H1 (cell line): ENCODE results near the gene TTBK1. TPM values are rescaled to one million over a fixed set of nuclear protein-coding genes. Genes with fewer than 3 reads are reported as not detected.

Experiments
- CREB1 ChIP-seq: IDR thresholded peaks from 2 replicates; pipeline ENCODE4 v1.6.1; 2012; ENCODE audit warnings: inconsistent platforms
- EGR1 ChIP-seq: IDR thresholded peaks from 2 replicates; pipeline ENCODE4 v1.6.1; 2011; ENCODE audit warnings: low read depth, low read length, borderline replicate concordance
- GTF2F1 ChIP-seq: IDR thresholded peaks from 2 replicates; pipeline ENCODE4 v1.6.1; 2012; ENCODE audit warnings: low read depth, low read length, improper control_type of control experiment, borderline replicate concordance
- polyA plus RNA-seq, 7 experiments: library from polyadenylated mRNA; depleted of rRNA in 3 of 7; stranded (reverse) in 5 of 7; unstranded in 2 of 7; fragments of >200 nt in 5 of 7; fragments of 200-250 nt in 2 of 7; gene quantifications; 1 replicate in 5 of 7; 2 replicates in 1 of 7; 4 replicates in 1 of 7; pipeline versions ENCODE4 v1.2.1 to v1.2.3, GENCODE V29; 2011 to 2013; ENCODE audit warnings: missing spikeins in 2 of 7, mixed read lengths in 2 of 7
- total RNA-seq: library from RNA; stranded (reverse); fragmentation: NEBNext Ultra II Directional; extraction: Animal tissue kit (Norgen Biotek cat#: 25700); gene quantifications from 2 replicates; pipeline ENCODE4 v1.2.1, GENCODE V29; 2021
- TF ChIP-seq, protein P1 (sequence below), 3 experiments: IDR thresholded peaks; 1 replicate in 2 of 3; 2 replicates in 1 of 3; pipeline versions ENCODE4 v1.5.1 to v1.6.1; 2011; ENCODE audit warnings: low read length in 3 of 3, mild to moderate bottlenecking in 3 of 3, inconsistent platforms in 2 of 3, low read depth in 1 of 3, moderate library complexity in 1 of 3; ENCODE audit not compliant: insufficient read depth in 1 of 3; ENCODE audit errors: control extremely low read depth in 1 of 3
- TF ChIP-seq, protein P2 (sequence below): IDR thresholded peaks from 2 replicates; pipeline ENCODE4 v1.6.1; 2011; ENCODE audit warnings: low read depth, mild to moderate bottlenecking, low read length; ENCODE audit not compliant: insufficient read depth
- TF ChIP-seq, protein P3 (sequence below): IDR thresholded peaks from 2 replicates; pipeline ENCODE4 v1.6.1; 2012; ENCODE audit warnings: low read length, inconsistent platforms
- TF ChIP-seq, protein P4 (sequence below): IDR thresholded peaks from 2 replicates; pipeline ENCODE4 v1.6.1; 2011; ENCODE audit warnings: low read length, improper control_type of control experiment

TTBK1 gene
- total and polyA plus RNA-seq, 2 of the 8 experiments (the other 6 are each of a cell fraction or from before 2014, with no cell fraction given), result 0.53 to 1.6 TPM

DNA sequence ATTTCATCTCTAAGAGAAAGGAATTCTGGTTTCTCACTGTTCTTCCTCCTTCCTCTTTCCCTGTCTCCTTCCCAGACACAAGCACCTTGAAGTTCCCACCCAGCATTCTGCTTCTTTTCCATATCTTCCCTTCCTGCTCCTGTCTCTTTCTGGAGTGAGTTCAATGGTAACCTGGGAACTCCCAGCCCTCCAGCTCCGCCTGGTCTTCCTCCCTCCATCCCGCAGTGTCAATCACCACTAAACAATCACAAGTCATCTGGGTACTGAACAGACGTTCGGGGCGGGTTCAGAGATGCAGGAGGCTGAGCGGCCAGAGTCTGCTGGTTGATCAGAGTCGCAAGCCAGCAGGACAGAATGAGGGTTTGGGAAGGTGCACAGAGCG lies 7.7 kb downstream of the TTBK1 start (continued):
- TF ChIP-seq, protein P1, sequence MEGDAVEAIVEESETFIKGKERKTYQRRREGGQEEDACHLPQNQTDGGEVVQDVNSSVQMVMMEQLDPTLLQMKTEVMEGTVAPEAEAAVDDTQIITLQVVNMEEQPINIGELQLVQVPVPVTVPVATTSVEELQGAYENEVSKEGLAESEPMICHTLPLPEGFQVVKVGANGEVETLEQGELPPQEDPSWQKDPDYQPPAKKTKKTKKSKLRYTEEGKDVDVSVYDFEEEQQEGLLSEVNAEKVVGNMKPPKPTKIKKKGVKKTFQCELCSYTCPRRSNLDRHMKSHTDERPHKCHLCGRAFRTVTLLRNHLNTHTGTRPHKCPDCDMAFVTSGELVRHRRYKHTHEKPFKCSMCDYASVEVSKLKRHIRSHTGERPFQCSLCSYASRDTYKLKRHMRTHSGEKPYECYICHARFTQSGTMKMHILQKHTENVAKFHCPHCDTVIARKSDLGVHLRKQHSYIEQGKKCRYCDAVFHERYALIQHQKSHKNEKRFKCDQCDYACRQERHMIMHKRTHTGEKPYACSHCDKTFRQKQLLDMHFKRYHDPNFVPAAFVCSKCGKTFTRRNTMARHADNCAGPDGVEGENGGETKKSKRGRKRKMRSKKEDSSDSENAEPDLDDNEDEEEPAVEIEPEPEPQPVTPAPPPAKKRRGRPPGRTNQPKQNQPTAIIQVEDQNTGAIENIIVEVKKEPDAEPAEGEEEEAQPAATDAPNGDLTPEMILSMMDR (IDR thresholded peaks at IDR 0.05; ENCODE audit: control extremely low read depth in 1 of 3, insufficient read depth in 1 of 3, low read depth in 1 of 3, low read length in 3 of 3), result no peak
- TF ChIP-seq, protein P2, sequence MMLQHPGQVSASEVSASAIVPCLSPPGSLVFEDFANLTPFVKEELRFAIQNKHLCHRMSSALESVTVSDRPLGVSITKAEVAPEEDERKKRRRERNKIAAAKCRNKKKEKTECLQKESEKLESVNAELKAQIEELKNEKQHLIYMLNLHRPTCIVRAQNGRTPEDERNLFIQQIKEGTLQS, result no peak
- no peak for TF ChIP-seq GTF2F1
- no peak for TF ChIP-seq EGR1
- TF ChIP-seq CREB1, result no peak
- TF ChIP-seq, protein P3, sequence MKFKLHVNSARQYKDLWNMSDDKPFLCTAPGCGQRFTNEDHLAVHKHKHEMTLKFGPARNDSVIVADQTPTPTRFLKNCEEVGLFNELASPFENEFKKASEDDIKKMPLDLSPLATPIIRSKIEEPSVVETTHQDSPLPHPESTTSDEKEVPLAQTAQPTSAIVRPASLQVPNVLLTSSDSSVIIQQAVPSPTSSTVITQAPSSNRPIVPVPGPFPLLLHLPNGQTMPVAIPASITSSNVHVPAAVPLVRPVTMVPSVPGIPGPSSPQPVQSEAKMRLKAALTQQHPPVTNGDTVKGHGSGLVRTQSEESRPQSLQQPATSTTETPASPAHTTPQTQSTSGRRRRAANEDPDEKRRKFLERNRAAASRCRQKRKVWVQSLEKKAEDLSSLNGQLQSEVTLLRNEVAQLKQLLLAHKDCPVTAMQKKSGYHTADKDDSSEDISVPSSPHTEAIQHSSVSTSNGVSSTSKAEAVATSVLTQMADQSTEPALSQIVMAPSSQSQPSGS, result no peak
- TF ChIP-seq, protein P4, sequence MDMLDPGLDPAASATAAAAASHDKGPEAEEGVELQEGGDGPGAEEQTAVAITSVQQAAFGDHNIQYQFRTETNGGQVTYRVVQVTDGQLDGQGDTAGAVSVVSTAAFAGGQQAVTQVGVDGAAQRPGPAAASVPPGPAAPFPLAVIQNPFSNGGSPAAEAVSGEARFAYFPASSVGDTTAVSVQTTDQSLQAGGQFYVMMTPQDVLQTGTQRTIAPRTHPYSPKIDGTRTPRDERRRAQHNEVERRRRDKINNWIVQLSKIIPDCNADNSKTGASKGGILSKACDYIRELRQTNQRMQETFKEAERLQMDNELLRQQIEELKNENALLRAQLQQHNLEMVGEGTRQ, result no peak
